Astrocyte of the spinal cord (primary cell): ENCODE results near the gene CACNA1D.

ENCODE experiments used
- DNase-seq: peaks from one replicate; pipeline ENCODE4 v3.0.0; 2011; ENCODE audit warnings: low read depth, low spot score
- H3K4me3 ChIP-seq: 2 replicates; pipeline ENCODE4 v1.5.1; 2011; ENCODE audit warnings: low read depth, mild to moderate bottlenecking, low read length, moderate library complexity
- in situ Hi-C: cut with HindIII; loops from 2 replicates; pipeline ENCODE4 v1.10.0; 2017; ENCODE audit warnings: low sequenced_read_pairs
- TF ChIP-seq, protein P1 (sequence below): IDR thresholded peaks from 2 replicates; pipeline ENCODE4 v1.5.1; 2012; ENCODE audit warnings: low read depth, mild to moderate bottlenecking, low read length, inconsistent platforms

Gene CACNA1D

DNA sequence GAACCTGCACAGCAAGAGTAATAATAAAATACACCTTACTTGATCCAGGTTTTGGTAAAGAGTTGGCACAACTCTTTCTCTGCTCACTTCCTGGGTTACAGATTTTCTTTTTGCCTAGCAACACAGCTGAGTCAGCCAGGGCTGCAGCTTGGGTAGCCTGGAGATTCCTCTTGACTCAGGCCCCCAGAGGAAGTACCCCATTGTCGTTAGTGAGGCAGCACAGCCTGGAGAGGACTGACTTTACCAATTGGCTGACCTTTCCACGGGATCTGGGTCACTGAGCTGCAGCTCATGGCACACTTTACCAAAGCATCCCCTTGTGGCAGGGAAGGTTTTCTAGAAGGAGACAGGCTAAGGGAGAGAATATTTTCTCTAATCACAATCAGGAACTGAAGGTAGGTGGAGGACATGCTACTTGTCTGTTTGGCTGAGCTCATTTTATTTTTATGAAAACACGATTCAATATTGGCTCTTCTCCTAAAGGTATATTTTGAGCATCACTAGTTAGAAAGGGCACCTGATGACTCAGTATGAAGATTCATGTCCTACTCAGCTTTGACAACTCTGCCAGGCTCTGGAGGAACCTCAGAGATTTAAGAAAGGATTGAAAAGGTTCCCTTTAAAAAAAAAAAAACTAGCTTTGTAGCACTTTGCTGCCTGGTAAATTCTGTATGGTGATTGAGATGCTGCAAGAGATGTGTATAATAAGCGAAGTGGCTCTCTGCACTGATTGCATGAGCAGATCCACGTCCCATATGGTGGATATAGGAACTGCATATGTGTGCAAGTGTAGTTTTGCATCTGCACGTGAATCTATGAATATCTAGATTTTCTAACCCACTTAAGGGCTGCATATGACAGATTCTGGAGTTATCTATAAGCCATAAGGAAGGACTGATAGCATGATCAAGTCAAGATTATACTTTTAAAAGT is 227.0 kb downstream of the CACNA1D start:
- TF ChIP-seq, protein P1, sequence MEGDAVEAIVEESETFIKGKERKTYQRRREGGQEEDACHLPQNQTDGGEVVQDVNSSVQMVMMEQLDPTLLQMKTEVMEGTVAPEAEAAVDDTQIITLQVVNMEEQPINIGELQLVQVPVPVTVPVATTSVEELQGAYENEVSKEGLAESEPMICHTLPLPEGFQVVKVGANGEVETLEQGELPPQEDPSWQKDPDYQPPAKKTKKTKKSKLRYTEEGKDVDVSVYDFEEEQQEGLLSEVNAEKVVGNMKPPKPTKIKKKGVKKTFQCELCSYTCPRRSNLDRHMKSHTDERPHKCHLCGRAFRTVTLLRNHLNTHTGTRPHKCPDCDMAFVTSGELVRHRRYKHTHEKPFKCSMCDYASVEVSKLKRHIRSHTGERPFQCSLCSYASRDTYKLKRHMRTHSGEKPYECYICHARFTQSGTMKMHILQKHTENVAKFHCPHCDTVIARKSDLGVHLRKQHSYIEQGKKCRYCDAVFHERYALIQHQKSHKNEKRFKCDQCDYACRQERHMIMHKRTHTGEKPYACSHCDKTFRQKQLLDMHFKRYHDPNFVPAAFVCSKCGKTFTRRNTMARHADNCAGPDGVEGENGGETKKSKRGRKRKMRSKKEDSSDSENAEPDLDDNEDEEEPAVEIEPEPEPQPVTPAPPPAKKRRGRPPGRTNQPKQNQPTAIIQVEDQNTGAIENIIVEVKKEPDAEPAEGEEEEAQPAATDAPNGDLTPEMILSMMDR: no peak
- H3K4me3 ChIP-seq: no peak overlapping the region
- peak; percentile 8 for DNase-seq
- in situ Hi-C loops: no loop called here

DNA sequence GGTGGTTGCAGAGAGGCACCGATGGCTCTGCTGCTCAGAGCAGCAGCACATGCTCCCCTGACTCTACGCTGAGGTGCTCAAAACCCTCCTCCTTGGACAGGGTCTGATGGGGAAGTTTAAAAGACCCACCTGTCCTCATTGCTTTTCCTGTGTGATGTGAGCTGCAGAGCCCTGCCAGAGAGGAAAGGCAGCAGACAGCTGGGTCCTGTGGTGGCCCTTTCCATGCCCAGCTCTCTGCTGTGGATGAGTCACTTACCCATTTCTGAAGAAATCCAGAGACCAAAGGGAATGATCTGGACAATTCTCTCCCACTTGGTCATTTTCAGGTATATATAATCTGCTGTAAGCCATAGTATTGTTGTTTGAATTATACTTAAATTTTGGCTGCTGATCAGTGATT is 230.2 kb downstream of the CACNA1D start:
- DNase-seq: no peak
- no peak overlapping the region for H3K4me3 ChIP-seq
- TF ChIP-seq, protein P1: no peak
- in situ Hi-C loops: no loop called here

DNA sequence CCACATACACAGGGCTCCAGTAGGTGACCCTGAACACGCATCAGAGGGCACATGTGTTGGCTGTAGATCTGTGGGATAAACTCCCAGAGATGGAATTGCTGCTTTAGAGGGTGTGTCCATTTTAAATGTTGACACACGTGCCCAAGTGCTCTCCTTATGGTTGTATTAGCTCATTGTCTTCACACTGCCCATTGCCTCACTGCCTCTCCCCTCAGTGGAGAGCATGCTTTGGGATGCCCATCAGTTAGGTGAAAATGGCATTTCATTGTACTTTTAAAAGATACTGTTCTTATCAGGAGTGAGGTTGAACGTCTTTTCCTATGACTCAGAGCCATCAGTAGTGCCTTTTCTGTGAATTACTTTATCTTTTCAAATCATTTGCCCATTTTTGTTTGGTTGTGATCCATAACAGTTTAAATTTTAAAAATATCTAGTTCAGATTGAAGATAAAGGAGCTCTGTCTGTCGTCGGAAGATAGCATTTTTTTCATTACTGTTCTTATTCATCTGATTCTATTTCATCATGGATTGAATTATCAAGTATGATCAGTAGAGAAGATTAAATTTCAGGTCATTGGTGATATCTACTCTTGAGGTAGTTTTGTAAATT is 231.1 kb downstream of the CACNA1D start:
- no peak for DNase-seq
- H3K4me3 ChIP-seq: no peak overlapping the region
- in situ Hi-C loops: no loop called here
- TF ChIP-seq, protein P1: no peak

DNA sequence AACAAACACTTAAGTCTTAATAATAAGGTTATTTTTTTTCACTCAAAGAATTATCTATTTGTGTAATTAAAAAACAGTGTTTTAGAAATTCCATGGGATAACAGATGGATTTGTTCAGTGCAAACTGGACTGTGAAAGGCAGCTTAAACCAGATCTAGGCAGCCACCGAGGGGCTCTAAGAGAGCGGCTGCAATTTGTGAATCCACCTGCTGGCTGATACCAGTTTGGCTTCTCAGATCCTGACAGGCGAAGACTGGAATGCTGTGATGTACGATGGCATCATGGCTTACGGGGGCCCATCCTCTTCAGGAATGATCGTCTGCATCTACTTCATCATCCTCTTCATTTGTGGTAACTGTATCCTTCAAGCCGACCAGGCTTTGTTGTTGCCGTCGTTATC is 232.2 kb downstream of the CACNA1D start:
- no peak for DNase-seq
- in situ Hi-C loops: no loop called here
- no peak overlapping the region for H3K4me3 ChIP-seq
- TF ChIP-seq, protein P1: no peak

DNA sequence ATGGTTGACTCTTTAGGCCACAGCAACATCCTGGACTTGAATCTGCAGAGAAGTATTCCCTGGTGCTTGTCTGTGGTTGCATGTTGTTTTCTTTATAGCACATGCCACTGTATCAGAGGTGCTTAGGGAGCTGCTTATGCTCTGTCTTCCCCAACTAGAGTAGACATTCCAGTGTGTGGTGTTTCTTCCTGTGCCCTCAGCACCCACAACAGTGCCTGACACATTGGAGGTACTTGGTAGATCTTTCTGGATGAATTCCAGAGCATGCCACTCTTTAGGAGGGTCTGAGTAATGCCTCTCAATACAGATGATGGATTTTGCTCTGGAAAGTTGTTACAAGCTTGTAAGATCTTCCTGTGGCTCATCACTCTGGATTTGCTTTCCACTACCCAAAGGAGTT is 234.2 kb downstream of the CACNA1D start:
- in situ Hi-C loops: no loop called here
- H3K4me3 ChIP-seq: no peak overlapping the region
- TF ChIP-seq, protein P1: no peak
- DNase-seq: no peak

DNA sequence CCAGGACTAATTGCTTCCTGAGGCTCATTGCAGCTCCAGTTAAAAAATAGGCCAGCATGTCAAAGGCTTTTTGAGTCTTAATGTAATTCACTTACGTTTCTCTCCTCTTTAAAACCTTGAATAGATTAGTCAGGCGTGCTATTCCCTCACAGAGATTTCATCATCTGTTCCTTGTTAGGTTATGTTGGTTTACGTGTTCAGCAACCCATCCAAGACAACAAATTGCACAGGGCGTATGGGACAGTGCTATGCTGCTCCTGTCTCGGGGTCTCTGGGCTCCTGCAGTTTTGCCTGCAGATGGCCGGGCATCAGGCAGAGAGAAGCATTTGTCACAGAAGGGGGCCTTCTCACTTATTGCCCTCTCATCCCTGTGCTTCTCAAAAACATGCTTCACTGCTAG is 234.7 kb downstream of the CACNA1D start:
- no peak for DNase-seq
- TF ChIP-seq, protein P1: no peak
- in situ Hi-C loops: no loop called here
- H3K4me3 ChIP-seq: no peak overlapping the region
